A673 (cell line): ENCODE results near the gene KIRREL3.

Experiments used
- EZH2 ChIP-seq: fragments of 200-600 bp; sonication (generic); IDR thresholded peaks from 2 replicates; pipeline ENCODE4 v1.6.1; 2017; ENCODE audit warnings: borderline replicate concordance, low read depth, mild to moderate bottlenecking, mixed read lengths, antibody characterized with exemption, low read length; ENCODE audit not compliant: poor library complexity, severe bottlenecking
- TF ChIP-seq, protein P1 (sequence below): fragments of 300-800, 200-600 bp; sonication (generic); conservative IDR thresholded peaks from 2 replicates; pipeline ENCODE4 v1.5.1; 2017; ENCODE audit warnings: low read depth, mild to moderate bottlenecking, antibody characterized with exemption, low read length, moderate library complexity, mixed read lengths

DNA sequence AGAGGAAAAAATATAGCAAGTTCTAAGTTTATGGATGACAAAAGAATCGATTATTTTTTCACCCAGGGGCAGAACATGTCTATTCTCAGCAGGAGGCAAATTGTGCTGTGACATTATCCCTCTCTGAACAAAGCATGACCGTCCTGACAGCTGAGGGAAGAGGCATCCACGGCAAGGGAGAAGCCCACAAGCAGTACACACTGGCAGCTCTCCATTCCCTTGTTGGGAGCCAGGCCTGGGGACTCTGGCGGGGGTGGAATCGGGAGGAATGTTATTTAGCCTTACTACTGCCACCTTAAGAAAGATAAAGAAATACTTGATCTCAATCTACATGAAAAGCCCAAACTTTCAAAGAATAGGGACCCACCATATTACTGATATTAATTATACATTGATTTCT is 3.4 kb downstream of the KIRREL3 start:
- TF ChIP-seq EZH2: no peak
- TF ChIP-seq, protein P1, sequence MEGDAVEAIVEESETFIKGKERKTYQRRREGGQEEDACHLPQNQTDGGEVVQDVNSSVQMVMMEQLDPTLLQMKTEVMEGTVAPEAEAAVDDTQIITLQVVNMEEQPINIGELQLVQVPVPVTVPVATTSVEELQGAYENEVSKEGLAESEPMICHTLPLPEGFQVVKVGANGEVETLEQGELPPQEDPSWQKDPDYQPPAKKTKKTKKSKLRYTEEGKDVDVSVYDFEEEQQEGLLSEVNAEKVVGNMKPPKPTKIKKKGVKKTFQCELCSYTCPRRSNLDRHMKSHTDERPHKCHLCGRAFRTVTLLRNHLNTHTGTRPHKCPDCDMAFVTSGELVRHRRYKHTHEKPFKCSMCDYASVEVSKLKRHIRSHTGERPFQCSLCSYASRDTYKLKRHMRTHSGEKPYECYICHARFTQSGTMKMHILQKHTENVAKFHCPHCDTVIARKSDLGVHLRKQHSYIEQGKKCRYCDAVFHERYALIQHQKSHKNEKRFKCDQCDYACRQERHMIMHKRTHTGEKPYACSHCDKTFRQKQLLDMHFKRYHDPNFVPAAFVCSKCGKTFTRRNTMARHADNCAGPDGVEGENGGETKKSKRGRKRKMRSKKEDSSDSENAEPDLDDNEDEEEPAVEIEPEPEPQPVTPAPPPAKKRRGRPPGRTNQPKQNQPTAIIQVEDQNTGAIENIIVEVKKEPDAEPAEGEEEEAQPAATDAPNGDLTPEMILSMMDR: no peak
